Panc1 (cell line): ENCODE data around the gene MSI2.

Experiments
- CTCF ChIP-seq: fragments of 450-650 bp; IDR thresholded peaks from 2 replicates; pipeline ENCODE4 v1.5.1; 2017; ENCODE audit warnings: mild to moderate bottlenecking
- POLR2AphosphoS5 ChIP-seq: IDR thresholded peaks from 2 replicates; pipeline ENCODE4 v1.6.1; 2012; ENCODE audit warnings: mild to moderate bottlenecking, low read depth, low read length, moderate library complexity
- REST ChIP-seq, 2 experiments: IDR thresholded peaks; 2 replicates each; pipeline ENCODE4 v1.6.1; 2011 to 2012; ENCODE audit warnings: low read depth in 2 of 2, control low read depth in 1 of 2, low read length in 1 of 2, mild to moderate bottlenecking in 1 of 2, moderate library complexity in 1 of 2; ENCODE audit not compliant: insufficient read depth in 1 of 2
- SIN3A ChIP-seq: IDR thresholded peaks from 2 replicates; pipeline ENCODE4 v1.6.1; 2012; ENCODE audit warnings: low read depth, mild to moderate bottlenecking, low read length, moderate library complexity, borderline replicate concordance; ENCODE audit not compliant: insufficient read depth
- TCF7L2 ChIP-seq: IDR thresholded peaks from 2 replicates; pipeline ENCODE4 v1.6.1; 2011; ENCODE audit warnings: mild to moderate bottlenecking, low read depth, low read length, inconsistent platforms

GRCh38 chr17:57206928-57207327 is 49.4 kb upstream of the MSI2 start:
- TF ChIP-seq CTCF (no peak), REST (IDR thresholded peaks at IDR 0.05; ENCODE audit: insufficient read depth in 1 of 2, low read depth in 2 of 2, low read length in 1 of 2) (no peak), POLR2AphosphoS5 (no peak), TCF7L2 (no peak), SIN3A (no peak)
